Embryonic facial prominence (tissue), 1 donor: ENCODE measurements around the gene PDYN.

Experiments used
- DNase-seq: peaks from one replicate; pipeline ENCODE4 v3.0.0-alpha.2; 2016; ENCODE audit errors: extremely low spot score

PDYN gene

DNA sequence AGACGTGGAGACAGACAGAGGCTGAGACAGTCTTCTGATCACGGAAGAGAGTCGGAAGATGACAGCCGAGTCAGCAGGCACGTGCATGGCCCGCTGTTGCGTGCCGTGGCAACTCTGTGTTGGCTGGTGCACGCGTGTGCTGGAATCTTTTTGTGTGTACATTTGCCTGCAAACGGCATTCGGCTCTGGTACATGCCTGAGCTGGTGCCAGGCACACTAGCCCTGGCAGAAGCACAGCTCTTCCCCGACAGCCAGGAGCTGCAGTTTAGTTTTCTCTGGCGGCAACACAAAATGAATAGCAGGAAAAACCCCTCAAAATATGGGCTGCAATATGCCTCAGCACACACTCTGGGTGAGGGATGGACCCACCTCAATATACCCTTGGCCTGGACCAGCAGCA is 769 bp upstream of the PDYN start:
- DNase-seq, result no peak

DNA sequence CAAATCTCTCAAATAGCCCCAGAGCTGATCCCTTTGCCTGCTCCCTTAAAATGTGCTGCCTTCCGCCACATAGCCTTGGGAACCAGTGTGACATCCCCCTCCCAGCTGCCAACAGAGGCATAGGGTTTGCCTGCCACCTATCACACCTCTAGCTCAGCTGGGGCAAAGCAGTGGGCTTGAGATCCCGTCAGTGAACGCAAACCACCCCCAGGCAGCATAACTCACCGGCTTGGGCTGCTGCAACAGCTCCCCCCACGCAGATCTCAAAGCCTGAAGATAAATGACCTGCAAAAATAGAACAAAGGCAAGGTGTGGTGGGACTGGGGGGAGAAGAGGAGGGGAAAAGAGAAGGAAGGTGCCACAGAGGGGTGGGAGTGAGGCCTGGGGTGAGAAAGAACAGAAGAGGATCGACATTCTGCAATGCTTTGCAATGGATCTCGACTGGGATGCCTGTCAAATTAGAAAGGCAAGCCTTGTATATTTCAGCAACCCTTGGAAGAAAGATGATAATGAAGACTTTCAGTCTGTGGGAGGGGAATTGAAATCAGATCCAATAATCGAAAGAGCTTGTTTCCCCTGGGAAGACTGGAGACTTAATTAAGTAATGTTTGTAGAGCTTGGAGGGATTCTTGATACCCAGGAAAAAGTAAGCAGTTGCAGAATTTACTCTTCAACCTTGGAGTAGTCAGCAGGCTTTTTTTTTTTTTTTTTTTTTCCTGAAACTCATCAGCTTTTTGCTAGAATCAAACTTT is 1.3 kb downstream of the PDYN start:
- no peak for DNase-seq

DNA sequence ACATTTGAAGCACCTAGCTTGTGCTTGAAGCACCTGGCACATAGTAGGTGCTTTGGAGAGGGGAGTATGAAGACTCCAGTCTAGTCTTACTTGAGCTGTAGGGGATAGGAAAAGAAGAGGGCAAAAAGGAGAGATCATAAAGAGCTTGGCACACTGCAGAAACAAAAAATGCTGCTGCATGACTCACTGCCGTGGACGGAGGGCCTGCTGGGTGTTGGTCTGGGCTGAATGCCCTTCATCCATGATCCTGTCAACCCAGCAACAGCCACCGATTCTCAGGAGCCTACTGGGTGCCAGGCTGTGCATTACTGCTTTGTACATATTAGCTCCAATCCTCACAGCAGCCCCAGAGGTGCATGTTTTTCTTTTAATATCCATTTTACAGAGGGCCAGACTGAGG is 6.0 kb downstream of the PDYN start:
- no peak for DNase-seq

DNA sequence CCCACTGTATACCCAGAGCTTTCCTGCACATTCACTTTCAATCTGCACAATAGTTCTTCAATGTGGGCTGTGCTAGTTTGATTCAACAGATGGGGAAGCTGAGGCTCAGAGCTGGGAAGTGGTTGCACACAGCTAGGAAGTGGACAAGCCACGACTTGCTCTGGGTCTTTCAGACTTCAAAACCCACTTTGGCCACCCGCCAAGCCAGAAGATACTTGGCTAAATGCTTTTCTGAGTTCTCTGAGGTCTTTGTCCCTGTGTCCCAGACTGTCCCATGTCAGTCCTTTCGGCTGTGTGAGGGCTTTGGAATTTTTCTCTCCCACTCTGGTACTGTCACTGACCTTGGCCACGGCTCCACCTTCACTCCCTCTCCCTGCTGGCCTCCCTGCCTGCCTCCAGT is 10.6 kb downstream of the PDYN start:
- no peak for DNase-seq

DNA sequence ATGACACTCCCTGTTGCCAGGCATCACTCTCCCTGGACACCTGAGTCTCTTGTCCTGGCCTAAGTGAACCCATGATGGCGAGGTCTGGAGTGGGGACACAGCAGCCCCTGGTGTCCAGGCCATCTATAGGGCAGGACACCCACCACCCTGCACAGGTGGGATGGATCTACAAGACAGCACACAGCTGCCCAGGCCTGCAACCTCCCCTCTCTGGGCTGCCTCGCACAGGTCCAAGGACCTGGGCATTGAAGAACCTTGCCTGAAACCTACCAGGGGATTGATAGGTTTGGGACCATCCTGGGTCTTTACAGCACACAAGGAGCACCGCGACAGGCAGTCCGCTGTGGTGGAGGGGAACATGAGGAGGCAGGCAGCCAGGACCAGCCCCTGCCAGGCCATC is 11.2 kb downstream of the PDYN start:
- no peak for DNase-seq

DNA sequence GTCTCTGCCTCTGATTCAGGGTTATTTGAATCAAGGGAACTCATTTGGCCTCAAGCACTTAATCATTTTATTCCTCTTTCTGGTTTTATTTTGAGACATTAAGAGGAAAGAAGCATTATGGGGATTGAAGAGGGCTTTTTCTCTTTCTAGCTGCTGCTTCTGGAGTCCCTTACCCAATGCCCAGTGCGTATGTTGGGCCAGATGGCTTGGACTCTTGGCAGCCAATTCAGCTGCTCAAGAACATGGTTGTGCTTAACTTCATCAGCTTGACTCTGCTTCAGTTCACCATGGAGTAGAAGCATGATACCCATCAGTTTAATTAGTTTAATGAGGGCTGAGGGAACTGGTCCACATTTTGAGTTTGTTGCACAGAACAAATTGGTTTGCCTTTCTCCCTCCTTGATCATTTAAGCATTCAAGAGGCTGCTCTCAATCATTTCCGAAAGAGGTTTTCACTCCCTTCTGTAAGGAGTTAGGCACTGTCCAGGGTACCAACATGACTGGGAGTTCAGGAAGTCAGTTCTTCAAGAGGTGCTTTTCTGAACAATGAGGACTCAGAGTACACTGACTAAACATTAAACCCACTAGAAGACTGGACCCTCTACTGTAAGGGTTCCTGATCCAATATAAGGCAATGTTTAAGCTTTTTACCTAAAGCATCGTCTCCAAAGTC is 14.6 kb downstream of the PDYN start:
- DNase-seq, result no peak

DNA sequence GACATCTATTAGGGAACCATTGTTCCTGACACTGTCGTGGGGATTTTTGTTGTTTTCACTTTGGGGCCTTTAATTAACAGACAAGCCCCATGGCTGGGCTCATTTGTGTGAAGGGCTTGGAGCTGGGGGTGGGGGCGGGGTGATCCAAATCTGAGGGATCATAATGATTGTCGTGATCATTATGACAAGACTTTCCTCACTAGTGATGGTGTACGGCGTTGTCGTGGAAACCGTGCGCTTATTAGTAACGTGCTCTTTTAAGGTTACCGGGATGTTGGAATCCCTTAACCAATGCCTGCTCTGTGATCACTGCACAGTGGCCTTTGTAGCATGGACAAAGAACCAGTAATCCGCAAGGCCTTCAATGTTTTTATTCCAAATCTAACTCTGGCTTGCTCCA is 18.6 kb downstream of the PDYN start:
- no peak for DNase-seq

DNA sequence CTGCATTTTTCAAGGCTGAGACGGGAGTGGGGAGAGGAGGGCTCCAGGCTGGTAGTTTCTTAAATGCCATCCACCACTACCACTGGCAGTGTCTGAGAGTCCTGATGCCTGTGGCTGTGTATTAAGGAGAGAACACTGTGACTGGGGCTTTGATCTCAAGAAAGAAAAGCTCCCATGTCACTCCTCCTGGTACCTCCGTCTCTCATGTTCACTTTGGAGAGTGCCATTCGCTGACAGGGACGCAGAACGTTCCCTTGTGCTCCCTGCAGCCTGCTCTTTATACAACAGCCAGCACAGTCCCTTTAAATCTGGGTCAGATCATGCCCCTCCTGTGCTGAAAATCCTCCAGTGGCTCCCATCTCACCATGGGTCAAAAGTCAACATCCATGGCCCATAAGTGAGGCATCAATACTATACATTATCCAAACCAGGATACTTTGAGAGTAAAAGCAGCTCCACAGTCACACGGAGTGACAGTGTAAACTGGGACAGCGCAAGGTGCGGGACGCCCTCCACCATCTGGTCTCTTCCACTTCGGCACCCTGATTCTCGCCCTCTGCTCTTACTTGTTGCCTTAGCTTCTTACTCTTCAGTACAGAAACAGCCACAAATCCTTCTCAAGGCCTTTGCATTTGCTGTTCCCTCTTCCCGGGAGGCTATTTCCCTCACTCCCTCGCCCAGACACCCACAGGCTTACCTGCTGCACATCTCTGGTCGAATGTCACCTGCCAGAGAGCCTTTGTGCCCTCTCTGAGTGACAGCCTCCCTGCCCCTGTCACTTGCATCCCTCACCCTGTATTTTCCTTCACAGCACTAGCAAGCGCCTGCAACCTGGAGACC is 20.0 kb downstream of the PDYN start:
- no peak for DNase-seq

DNA sequence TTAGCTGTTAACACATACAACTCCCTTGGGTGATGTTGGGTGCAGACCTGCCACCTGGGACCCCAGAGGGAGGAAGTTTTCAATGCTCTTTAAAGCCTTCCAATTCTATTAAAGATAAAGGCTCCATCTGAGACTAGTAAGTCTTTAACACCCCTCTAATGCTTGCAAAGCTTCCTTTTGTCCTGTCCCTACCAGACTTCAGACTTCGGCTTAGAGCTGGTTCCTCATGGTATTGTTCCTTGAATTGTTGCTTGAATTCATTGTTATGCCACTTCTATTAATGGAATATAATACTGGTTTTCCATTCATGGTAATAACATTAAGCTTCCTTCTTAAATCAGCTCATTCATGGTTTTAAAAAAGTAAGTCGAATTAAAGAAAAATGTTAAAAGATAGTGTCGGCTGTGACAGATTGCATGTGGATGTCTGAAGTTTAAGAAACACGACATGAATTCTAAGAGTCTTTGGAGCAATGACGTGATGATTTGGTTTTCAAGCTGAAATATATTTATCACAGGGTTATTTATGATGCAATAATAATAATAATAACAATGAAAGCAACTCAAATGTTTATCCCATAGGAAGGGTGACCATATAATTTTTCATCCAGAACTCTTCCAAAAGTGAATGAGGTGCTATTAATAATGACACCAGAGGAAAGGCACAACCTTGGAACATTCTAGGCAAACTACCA is 21.8 kb downstream of the PDYN start:
- DNase-seq, result no peak

DNA sequence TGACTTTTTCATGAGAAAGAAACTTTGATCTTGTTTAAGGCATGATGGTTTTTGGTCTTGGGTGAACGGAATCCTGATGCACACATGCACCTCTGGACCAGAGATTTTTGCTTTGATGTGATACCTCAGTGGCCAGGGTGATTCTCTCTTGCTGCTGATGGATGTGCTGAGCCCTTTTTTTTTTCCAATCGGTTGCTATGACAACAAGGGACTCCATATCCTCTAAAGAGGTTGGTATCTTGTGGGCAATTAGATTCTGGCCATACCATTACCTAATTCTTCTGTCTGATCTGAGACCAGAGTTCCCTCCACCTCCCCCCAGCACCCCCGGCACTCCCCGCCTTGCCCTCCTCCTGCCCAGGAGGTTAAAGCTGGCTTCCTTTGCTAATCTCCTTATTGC is 24.9 kb downstream of the PDYN start:
- no peak for DNase-seq

DNA sequence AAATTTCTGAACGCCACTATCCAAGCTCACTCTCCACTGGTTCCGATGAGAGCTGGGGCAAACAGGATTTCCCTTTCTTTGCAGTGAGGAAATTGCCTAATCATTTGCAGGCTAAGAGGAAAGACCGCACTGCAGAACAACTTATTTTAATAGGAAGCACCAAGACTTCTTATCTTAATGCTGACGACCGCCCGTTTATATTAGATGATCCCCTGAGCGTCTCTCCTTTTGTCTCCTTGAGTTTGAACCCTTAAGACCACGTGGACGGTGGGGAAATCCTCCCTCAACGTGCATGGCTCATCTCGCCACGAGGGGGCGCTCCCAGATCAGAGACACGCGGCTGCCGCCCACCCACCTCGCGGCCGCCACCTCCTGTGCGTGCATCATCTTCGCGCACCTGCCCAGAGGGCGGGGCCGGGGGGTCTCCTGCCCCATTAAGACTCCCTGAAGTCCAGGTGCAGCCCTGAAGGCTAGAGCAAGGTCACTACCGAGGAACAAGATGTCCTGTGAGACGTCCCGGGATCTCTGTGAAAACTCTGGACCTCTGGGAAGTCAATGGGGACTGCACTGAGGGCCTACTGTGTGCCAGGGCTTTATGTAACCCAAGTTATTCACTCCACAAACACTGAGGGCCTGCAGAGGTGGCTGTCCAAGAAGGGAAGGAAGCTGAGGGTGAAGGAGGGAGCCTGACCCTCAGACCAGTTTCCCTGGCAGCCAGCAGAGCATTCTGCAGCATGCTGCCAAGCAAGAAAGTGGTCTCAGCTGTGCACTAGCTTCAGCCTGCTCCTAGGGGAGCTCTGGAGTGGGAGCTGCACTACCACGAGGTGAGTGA is 28.1 kb downstream of the PDYN start:
- DNase-seq, result peak; percentile 43

DNA sequence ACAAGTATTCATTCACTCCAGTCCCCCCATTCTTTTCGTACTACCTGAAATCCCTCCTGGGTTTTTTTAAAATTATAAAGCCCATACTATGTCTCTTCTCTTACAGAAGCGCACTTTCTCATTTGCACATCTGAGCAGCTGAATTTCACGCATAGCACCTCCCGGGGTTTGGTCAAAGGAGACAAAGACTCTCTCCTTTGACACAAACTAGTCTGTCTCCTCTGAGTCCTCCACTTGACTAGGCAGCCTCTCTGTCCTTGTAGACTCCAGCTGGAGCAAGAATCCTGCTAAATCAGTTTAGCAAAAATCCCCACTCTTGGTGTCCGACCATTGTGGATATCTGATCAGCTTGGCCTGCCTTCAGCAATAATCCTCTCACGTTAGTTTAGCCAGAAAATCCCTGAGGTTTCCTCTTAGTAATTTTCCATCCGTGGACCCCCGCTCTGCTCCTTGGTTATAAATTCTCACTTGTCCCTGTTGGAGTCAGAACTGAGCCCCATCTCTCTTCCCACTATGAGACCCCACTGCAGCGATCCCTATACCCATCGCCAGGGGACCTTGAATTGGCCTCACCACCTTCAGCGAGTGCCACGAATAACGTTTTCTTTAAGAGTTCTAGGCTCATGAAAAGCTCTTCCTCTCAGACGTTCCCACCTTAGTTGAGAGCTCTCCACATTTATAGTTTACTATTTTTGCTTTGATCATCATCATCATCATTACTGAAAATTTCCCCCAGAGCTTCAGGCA is 29.0 kb downstream of the PDYN start:
- no peak for DNase-seq

DNA sequence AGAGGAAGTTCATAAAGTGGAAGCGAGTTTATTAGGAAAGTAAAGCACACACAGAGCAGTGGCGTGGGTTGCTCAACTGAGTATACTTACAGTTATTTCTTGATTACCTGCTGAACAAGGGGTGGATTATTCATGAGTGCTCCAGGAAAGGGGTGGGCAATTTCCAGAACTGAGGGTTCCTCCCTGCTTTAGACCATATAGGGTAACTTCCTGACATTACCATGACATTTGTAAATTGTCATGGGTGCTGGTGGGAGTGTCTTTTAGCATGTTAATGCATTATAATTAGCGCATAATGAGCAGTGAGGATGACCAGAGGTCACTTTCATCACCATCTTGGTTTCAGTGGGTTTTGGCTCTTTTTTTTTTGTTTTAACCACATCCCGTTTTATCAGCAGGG is 29.8 kb downstream of the PDYN start:
- no peak for DNase-seq

DNA sequence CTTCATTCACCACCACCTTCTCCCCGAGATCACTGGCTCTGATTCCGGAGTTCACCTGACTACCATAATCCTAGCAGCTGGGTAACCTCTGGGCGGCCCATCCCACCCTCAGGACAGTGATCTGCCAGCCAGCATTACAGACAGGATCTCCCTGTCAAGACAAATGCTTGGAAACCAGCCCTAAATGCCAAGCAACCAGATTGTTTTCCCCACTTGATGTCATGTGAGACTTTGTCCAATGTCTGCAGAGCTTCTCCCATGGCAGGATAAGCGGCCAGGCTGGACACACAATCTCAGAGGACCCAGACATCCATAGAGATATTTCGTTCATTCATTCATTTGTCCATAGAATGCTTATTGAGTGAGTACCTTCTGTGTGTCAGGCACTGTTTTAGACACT is 32.5 kb downstream of the PDYN start:
- DNase-seq, result no peak

DNA sequence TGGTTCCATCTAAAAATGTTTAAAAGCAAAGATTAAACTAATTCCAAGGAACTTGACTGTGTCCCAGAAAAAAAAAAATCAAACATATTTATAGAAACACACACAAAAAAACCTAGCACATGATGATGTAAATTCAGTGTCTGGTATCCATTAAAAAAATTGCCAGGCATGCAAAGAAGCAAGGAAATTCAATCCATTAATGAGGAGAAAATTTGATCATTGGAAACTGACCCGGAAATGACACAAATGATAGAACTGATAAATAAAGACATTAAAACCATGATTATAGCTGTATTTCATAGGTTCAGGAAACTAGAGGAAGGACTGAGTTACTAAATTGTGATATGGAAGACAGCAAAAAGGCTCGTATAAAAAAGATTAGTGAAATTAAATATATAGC is 34.7 kb downstream of the PDYN start:
- DNase-seq, result no peak

DNA sequence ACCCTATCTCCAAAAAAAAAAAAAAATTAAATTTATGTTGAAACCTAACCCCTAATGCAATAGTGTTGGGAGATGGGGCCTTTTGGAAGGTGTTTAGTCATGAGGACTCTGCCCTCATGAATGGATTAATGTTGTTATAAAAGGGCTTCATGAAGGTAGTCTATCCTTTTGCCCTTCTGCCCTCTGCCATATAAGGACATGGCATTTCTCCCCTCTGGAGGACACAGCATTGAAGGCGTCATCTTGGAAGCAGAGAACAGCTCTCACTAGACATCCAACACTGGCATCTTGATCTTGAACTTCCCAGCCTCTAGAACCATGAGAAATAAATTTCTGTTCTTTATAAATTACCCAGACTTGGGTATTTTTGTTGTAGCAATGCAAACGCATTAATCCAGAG is 35.4 kb downstream of the PDYN start:
- no peak for DNase-seq

DNA sequence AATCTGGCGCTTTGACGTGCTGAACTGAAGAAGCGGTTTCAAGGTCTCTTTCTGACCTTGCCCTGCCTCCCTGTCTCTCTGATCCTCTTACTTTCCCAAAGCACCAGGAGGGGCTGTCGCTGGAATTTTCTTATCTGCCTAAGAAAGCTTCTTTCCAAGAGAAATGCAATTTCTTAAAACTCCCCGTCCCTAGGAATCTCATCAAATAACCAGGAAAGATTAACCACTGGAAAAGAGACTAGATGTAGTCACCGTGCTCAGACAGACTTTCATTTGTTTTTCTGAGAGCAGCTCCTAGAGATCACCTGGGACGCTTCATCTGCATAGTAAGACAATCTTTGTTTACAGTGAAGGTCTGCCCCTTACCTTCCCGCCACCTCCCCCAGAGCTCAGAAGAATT is 38.6 kb downstream of the PDYN start:
- DNase-seq, result no peak

DNA sequence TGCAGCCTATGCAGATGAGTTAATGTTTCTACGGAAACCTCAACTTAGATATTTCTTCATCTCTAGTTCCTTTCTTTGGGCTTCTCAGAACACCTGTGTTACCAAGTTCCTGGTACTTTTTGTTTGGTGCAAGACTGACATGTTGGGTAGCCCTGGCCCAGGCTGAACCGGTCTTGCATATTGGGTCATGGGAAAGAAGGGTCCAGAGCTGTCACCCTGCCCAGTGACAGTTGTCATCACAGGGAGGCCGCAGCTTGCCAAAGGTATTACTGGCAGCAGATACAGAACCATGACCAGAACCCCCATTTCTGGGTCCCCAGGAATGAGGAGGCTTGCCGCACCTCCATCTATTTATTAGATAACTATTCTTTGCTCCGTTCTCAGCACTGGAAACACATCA is 40.2 kb downstream of the PDYN start:
- no peak for DNase-seq

DNA sequence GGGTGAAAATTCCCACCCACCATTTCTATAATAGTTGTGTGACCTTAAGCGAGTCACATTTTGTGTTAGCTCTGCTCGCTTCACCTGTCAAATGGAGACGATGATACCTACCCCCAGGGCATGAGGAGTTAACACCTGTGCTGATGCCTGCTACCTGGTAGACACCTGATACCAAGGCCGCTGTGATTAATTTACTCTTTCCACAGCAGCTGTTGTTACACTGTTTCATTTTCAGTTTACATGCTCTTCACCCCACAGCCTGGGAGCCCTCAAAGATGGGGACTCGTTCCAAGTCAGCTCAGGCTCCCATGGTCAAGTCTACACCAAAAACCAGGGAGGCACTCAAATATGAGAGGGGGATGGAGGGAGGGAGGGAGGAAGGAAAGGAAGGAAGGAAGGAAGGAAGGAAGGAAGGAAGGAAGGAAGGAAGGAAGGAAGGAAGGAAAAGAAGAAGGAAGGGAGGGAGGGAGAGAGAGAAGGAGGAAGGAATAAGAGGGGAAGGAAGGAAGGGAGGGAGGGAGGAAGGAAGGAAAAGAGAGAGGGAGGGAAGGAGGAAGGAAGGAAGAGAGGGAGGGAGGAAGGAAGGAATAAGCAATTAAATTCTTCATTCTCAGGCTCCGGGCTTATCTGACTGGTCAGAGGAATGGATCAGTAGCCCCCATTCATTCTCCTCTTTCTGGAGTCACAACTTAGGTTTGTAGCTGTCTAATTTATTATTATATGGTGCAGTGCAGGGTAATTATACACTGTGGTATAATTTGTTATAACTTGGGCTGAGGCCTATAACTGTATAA is 40.9 kb downstream of the PDYN start:
- no peak for DNase-seq
